Measurements from ENCODE around the gene CRIP1. TPM values are rescaled to one million over a fixed set of nuclear protein-coding genes. Genes with fewer than 3 reads are reported as not detected.

The CRIP1 gene
- total RNA-seq, 1 donor from 2014 or later: 112 TPM

- Mint-ChIP-seq H3K27ac (no peak overlapping the region), H3K36me3 (ENCODE audit: low read depth) (no peaks in the 10 kb centered on the region), H3K4me1 (no peaks in the 10 kb centered on the region), H3K27me3 (no peaks in the 10 kb centered on the region), H3K4me3 (no peak overlapping the region), H3K9me3 (no peaks in the 10 kb centered on the region)
- intact Hi-C loops (cut with micrococcal nuclease): no loop called here
- DNase-seq (no peak), ATAC-seq (ENCODE audit: low read depth) (no peak)
- CTCF ChIA-PET: no interaction called here
- POLR2A ChIA-PET: no interaction called here
- TF ChIP-seq CTCF (IDR thresholded peaks at IDR 0.05): no peak
These were observed 11.2 kb downstream of the CRIP1 start for GRCh38 chr14:105497671-105498429.

GRCh38 chr14:105498430-105499255 lies 12.0 kb downstream of the CRIP1 start:
- intact Hi-C loops (cut with micrococcal nuclease): no loop called here

GRCh38 chr14:105499256-105500035 lies 12.8 kb downstream of the CRIP1 start:
- CTCF ChIA-PET: no interaction called here
- ATAC-seq (ENCODE audit: low read depth) (no peak), DNase-seq (no peak)
- no peak for TF ChIP-seq CTCF (IDR thresholded peaks at IDR 0.05)
- no peaks in the 10 kb centered on the region for H3K4me1 Mint-ChIP-seq
- H3K9me3 Mint-ChIP-seq: no peaks in the 10 kb centered on the region
- POLR2A ChIA-PET: no interaction called here
- H3K36me3 Mint-ChIP-seq (ENCODE audit: low read depth): no peaks in the 10 kb centered on the region
- peaks cover 4% of the 10 kb centered on the region for H3K27me3 Mint-ChIP-seq
- intact Hi-C loops (cut with micrococcal nuclease): no loop called here
- H3K27ac Mint-ChIP-seq: no peak overlapping the region
- no peak overlapping the region for H3K4me3 Mint-ChIP-seq

More at GRCh38 chr14:105498430-105499255, 12.0 kb downstream of the CRIP1 start:
- ATAC-seq (ENCODE audit: low read depth) (no peak), DNase-seq (no peak)
- H3K36me3 Mint-ChIP-seq (ENCODE audit: low read depth): no peaks in the 10 kb centered on the region
- POLR2A ChIA-PET: no interaction called here
- no peaks in the 10 kb centered on the region for H3K4me1 Mint-ChIP-seq
- no peak overlapping the region for H3K27ac Mint-ChIP-seq
- H3K4me3 Mint-ChIP-seq: no peak overlapping the region
- H3K27me3 Mint-ChIP-seq: peaks cover 3% of the 10 kb centered on the region
- CTCF ChIA-PET: no interaction called here
- no peaks in the 10 kb centered on the region for H3K9me3 Mint-ChIP-seq
- no peak for TF ChIP-seq CTCF (IDR thresholded peaks at IDR 0.05)

- peaks cover 4% of the 10 kb centered on the region for H3K27me3 Mint-ChIP-seq
- CTCF ChIA-PET: no interaction called here
- H3K4me1 Mint-ChIP-seq: no peaks in the 10 kb centered on the region
- no peak for DNase-seq
- H3K9me3 Mint-ChIP-seq: no peaks in the 10 kb centered on the region
- POLR2A ChIA-PET: no interaction called here
- TF ChIP-seq CTCF (IDR thresholded peaks at IDR 0.05): no peak
- intact Hi-C loops (cut with micrococcal nuclease): no loop called here
- no peak overlapping the region for H3K4me3 Mint-ChIP-seq
- H3K27ac Mint-ChIP-seq: no peak overlapping the region
- no peak for ATAC-seq (ENCODE audit: low read depth)
- no peaks in the 10 kb centered on the region for H3K36me3 Mint-ChIP-seq (ENCODE audit: low read depth)
These were observed 13.5 kb downstream of the CRIP1 start for GRCh38 chr14:105500036-105500725.
